Fibroblast of pulmonary artery (primary cell): ENCODE measurements around the gene SMARCA1.
A peak's percentile ranks its signal among the peaks of the same experiment; 100 is the strongest.

Source experiments
- DNase-seq: peaks from one replicate; pipeline ENCODE4 v3.0.0-alpha.2; 2010; ENCODE audit warnings: low read depth
- H3K4me3 ChIP-seq: replicated peaks from 2 replicates; pipeline ENCODE4 v1.5.1; 2011; ENCODE audit warnings: low read depth, mild to moderate bottlenecking, control low read depth, low read length, moderate library complexity
- CTCF ChIP-seq: IDR thresholded peaks from 2 replicates; pipeline ENCODE4 v1.5.1; 2011; ENCODE audit warnings: mild to moderate bottlenecking, control low read depth, low read length, inconsistent platforms; ENCODE audit errors: missing control alignments

Gene SMARCA1

GRCh38 chrX:129472116-129472515 lies 51.2 kb downstream of the SMARCA1 start:
- H3K4me3 ChIP-seq, result no peak overlapping the region
- DNase-seq, result peak; percentile 38
- TF ChIP-seq CTCF, result no peak

GRCh38 chrX:129462707-129463106 lies 60.6 kb downstream of the SMARCA1 start:
- H3K4me3 ChIP-seq, result no peak overlapping the region
- no peak for DNase-seq
- peak; percentile 12 for TF ChIP-seq CTCF

- H3K4me3 ChIP-seq, result no peak overlapping the region
- no peak for TF ChIP-seq CTCF
- no peak for DNase-seq
Measured at GRCh38 chrX:129461801-129462456, 61.4 kb downstream of the SMARCA1 start.

- DNase-seq, result no peak
- H3K4me3 ChIP-seq, result no peak overlapping the region
- TF ChIP-seq CTCF, result no peak
Measured at GRCh38 chrX:129452523-129452922, 70.8 kb downstream of the SMARCA1 start.

- DNase-seq, result no peak
- H3K4me3 ChIP-seq, result no peak overlapping the region
- no peak for TF ChIP-seq CTCF
Measured at GRCh38 chrX:129450123-129450522, 73.2 kb downstream of the SMARCA1 start.

- DNase-seq, result no peak
- TF ChIP-seq CTCF, result peak; percentile 12
- H3K4me3 ChIP-seq, result no peak overlapping the region
Measured at GRCh38 chrX:129449148-129449547, 74.1 kb downstream of the SMARCA1 start.

GRCh38 chrX:129445436-129445835 lies 77.9 kb downstream of the SMARCA1 start:
- DNase-seq, result no peak
- no peak for TF ChIP-seq CTCF
- H3K4me3 ChIP-seq, result no peak overlapping the region
